OCI-LY7 (cell line): ENCODE measurements around the gene EEF2K. TPM values are rescaled to one million over a fixed set of nuclear protein-coding genes. Genes with fewer than 3 reads are reported as not detected.

Experiments used
- BruUV-seq: library from RNA; stranded (reverse); fragments of 400-500 nt; replicated peaks from 2 replicates; lab custom pipeline; 2021; lab: Mats Ljungman, UMichigan
- CTCF ChIA-PET: fragments of 300-600 bp; sonication (Branson Sonifier 250); formaldehyde crosslinking; loops from one replicate; lab custom pipeline; 2022; ENCODE audit warnings: antibody characterized with exemption; ENCODE audit not compliant: unreplicated experiment; lab: Charles Lee
- POLR2A ChIA-PET: fragments of 300-600 bp; sonication (Branson Sonifier 250); formaldehyde crosslinking; loops from one replicate; lab custom pipeline; 2022; ENCODE audit warnings: antibody characterized with exemption; lab: Charles Lee
- DNase-seq: peaks from one replicate; pipeline ENCODE4 v3.0.0-alpha.2; 2015; ENCODE audit warnings: low spot score
- H2AFZ ChIP-seq: fragments of 200-600 bp; sonication (generic), shearing (Covaris generic); 2 replicates; pipeline ENCODE4 v1.6.1; 2014; ENCODE audit warnings: mild to moderate bottlenecking, antibody characterized with exemption, low read length, moderate library complexity
- H3K27ac ChIP-seq: fragments of 200-600 bp; sonication (generic); 2 replicates; pipeline ENCODE4 v1.5.1; 2014; ENCODE audit warnings: mixed run types, low read depth, mild to moderate bottlenecking, moderate library complexity, low read length, inconsistent platforms; ENCODE audit not compliant: poor library complexity, severe bottlenecking
- H3K36me3 ChIP-seq: fragments of 200-600 bp; sonication (generic); 2 replicates; pipeline ENCODE4 v1.6.1; 2014; ENCODE audit warnings: mild to moderate bottlenecking, antibody characterized with exemption, low read length, moderate library complexity, mixed read lengths; ENCODE audit not compliant: insufficient read depth
- H3K4me1 ChIP-seq: fragments of 200-600 bp; sonication (generic); 2 replicates; pipeline ENCODE4 v1.5.1; 2014; ENCODE audit warnings: mild to moderate bottlenecking, low read length; ENCODE audit not compliant: insufficient read depth, poor library complexity, severe bottlenecking
- H3K4me2 ChIP-seq: fragments of 200-600 bp; sonication (generic); 2 replicates; pipeline ENCODE4 v1.6.1; 2014; ENCODE audit warnings: mild to moderate bottlenecking, low read length
- H3K4me3 ChIP-seq: fragments of 200-600 bp; sonication (generic); 2 replicates; pipeline ENCODE4 v1.5.1; 2014; ENCODE audit warnings: mild to moderate bottlenecking, low read depth, low read length; ENCODE audit not compliant: poor library complexity, severe bottlenecking
- H3K79me2 ChIP-seq: fragments of 200-600 bp; sonication (generic); 2 replicates; pipeline ENCODE4 v1.6.1; 2016; ENCODE audit warnings: low read depth, mild to moderate bottlenecking, low read length, moderate library complexity, mixed read lengths; ENCODE audit not compliant: insufficient read depth
- H3K9me2 ChIP-seq: fragments of 200-600 bp; sonication (generic); 2 replicates; pipeline ENCODE4 v1.6.1; 2016; ENCODE audit warnings: mild to moderate bottlenecking, low read length, mixed read lengths; ENCODE audit not compliant: insufficient read depth
- H3K9me3 ChIP-seq: fragments of 200-600 bp; sonication (generic); 2 replicates; pipeline ENCODE4 v1.6.1; 2014; ENCODE audit warnings: mild to moderate bottlenecking, mixed run types, low read length, mixed read lengths
- H4K20me1 ChIP-seq: fragments of 200-600 bp; sonication (generic); 2 replicates; pipeline ENCODE4 v1.6.1; 2014; ENCODE audit warnings: mild to moderate bottlenecking, antibody characterized with exemption, low read length, moderate library complexity, mixed read lengths; ENCODE audit not compliant: insufficient read depth
- CTCF ChIP-seq: fragments of 200-600 bp; sonication (generic); conservative IDR thresholded peaks from 2 replicates; pipeline ENCODE4 v1.5.1; 2014; ENCODE audit warnings: mild to moderate bottlenecking, antibody characterized with exemption, low read length, moderate library complexity, mixed read lengths
- EZH2phosphoT487 ChIP-seq: fragments of 200-600 bp; sonication (generic); IDR thresholded peaks from 2 replicates; pipeline ENCODE4 v1.6.1; 2018; ENCODE audit warnings: low read depth, borderline replicate concordance, mild to moderate bottlenecking, mixed run types, antibody characterized with exemption, low read length, moderate library complexity, mixed read lengths
- intact Hi-C: fragments of 100-400 bp; cut with micrococcal nuclease; formaldehyde crosslinking; loops from one replicate; pipeline ENCODE4 v1.10.0; 2022; ENCODE audit not compliant: unreplicated experiment
- total RNA-seq, 2 experiments: library from RNA; depleted of rRNA in 1 of 2; stranded (reverse); fragments of >200 nt in 1 of 2; shearing (Covaris generic) in 1 of 2; gene quantifications; 2 replicates each; pipeline ENCODE4 v1.2.3, GENCODE V29; 2014 to 2022

Gene EEF2K
- total RNA-seq, 2 experiments from 2014 or later, result 23.8 to 42.3 TPM

GRCh38 chr16:22177968-22178930, 27.8 kb upstream of the EEF2K start:
- CTCF ChIA-PET, result interaction anchor here (1.2 kb wide), 1 partner anchor 10 kb away, joined by 3 read pairs; no protein-coding TSS in a partner anchor
- Histone ChIP-seq H3K9me2 (no peaks in the 10 kb centered on the region), H3K4me3 (no peak overlapping the region), H3K27ac (no peak overlapping the region), H3K4me2 (no peak overlapping the region), H3K4me1 (no peaks in the 10 kb centered on the region), H3K9me3 (no peaks in the 10 kb centered on the region), H4K20me1 (no peaks in the 10 kb centered on the region), H3K79me2 (no peaks in the 10 kb centered on the region), H2AFZ (no peak overlapping the region), H3K36me3 (no peaks in the 10 kb centered on the region)
- intact Hi-C loops, result no loop called here
- no peak for DNase-seq
- no TSS peak for BruUV-seq
- no peak for TF ChIP-seq CTCF
- TF ChIP-seq EZH2phosphoT487, result no peak
- POLR2A ChIA-PET, result interaction anchor here (0.6 kb wide), 1 partner anchor 166 kb away, joined by 3 read pairs; no protein-coding TSS in a partner anchor

- no peak overlapping the region for H2AFZ ChIP-seq
- POLR2A ChIA-PET, result interaction anchor here (0.5 to 0.9 kb wide), 2 partner anchors 172 to 532 kb away, joined by 3 to 4 read pairs; no protein-coding TSS in a partner anchor
- no peaks in the 10 kb centered on the region for H3K79me2 ChIP-seq
- no TSS peak for BruUV-seq
- intact Hi-C loops, result no loop called here
- no peaks in the 10 kb centered on the region for H3K9me2 ChIP-seq
- no peak for DNase-seq
- CTCF ChIA-PET, result interaction anchor here (0.5 kb wide), 1 partner anchor 173 kb away, joined by 4 read pairs; no protein-coding TSS in a partner anchor
- no peaks in the 10 kb centered on the region for H3K9me3 ChIP-seq
- TF ChIP-seq CTCF (no peak), EZH2phosphoT487 (no peak)
- H3K36me3 ChIP-seq, result no peaks in the 10 kb centered on the region
- no peaks in the 10 kb centered on the region for H4K20me1 ChIP-seq
- H3K27ac ChIP-seq, result no peak overlapping the region
- H3K4me3 ChIP-seq, result no peak overlapping the region
- no peaks in the 10 kb centered on the region for H3K4me1 ChIP-seq
- H3K4me2 ChIP-seq, result no peak overlapping the region
These were observed 24.7 kb upstream of the EEF2K start for GRCh38 chr16:22181426-22181825.
